NCI-H1092 (cell line): Measurements from ENCODE around the gene CCDC170.

Experiments
- DNase-seq: peaks from one replicate; lab custom pipeline; 2025; lab: John Stamatoyannopoulos, UW

The CCDC170 gene

GRCh38 chr6:151546941-151547659, 53.3 kb downstream of the CCDC170 start:
- DNase-seq: no peak

GRCh38 chr6:151548201-151548600, 54.4 kb downstream of the CCDC170 start:
- no peak for DNase-seq

GRCh38 chr6:151549790-151550189, 56.0 kb downstream of the CCDC170 start:
- no peak for DNase-seq

GRCh38 chr6:151550618-151551017, 56.8 kb downstream of the CCDC170 start:
- DNase-seq: no peak

GRCh38 chr6:151551223-151551857, 57.5 kb downstream of the CCDC170 start:
- no peak for DNase-seq

GRCh38 chr6:151553416-151554165, 59.8 kb downstream of the CCDC170 start:
- DNase-seq: no peak

GRCh38 chr6:151561238-151561637, 67.4 kb downstream of the CCDC170 start:
- no peak for DNase-seq

GRCh38 chr6:151564654-151565053, 70.8 kb downstream of the CCDC170 start:
- no peak for DNase-seq

- no peak for DNase-seq
Observed at GRCh38 chr6:151565940-151566339, 72.1 kb downstream of the CCDC170 start.

- DNase-seq: no peak
Observed at GRCh38 chr6:151566557-151566956, 72.7 kb downstream of the CCDC170 start.

- DNase-seq: no peak
Observed at GRCh38 chr6:151576633-151577032, 82.8 kb downstream of the CCDC170 start.

GRCh38 chr6:151577257-151577656, 83.4 kb downstream of the CCDC170 start:
- no peak for DNase-seq

- no peak for DNase-seq
Observed at GRCh38 chr6:151585741-151586140, 91.9 kb downstream of the CCDC170 start.

GRCh38 chr6:151589667-151590066, 95.8 kb downstream of the CCDC170 start:
- no peak for DNase-seq

GRCh38 chr6:151590742-151591141, 96.9 kb downstream of the CCDC170 start:
- no peak for DNase-seq

GRCh38 chr6:151592449-151593159, 98.8 kb downstream of the CCDC170 start:
- no peak for DNase-seq

- DNase-seq: no peak
Observed at GRCh38 chr6:151609146-151609902, 115.5 kb downstream of the CCDC170 start.

- DNase-seq: no peak
Observed at GRCh38 chr6:151610326-151610725, 116.5 kb downstream of the CCDC170 start.

GRCh38 chr6:151614630-151615029, 120.8 kb downstream of the CCDC170 start:
- no peak for DNase-seq

GRCh38 chr6:151616091-151616513, 122.3 kb downstream of the CCDC170 start:
- no peak for DNase-seq

GRCh38 chr6:151616600-151616999, 122.8 kb downstream of the CCDC170 start:
- no peak for DNase-seq

- no peak for DNase-seq
Observed at GRCh38 chr6:151617539-151617938, 123.7 kb downstream of the CCDC170 start.
